AG04450 (cell line): Measurements from ENCODE around the gene GPR107. TPM values are rescaled to one million over a fixed set of nuclear protein-coding genes. Genes with fewer than 3 reads are reported as not detected.

Experiments
- CTCF ChIA-PET: fragments of 300-600, 350-600 bp; formaldehyde crosslinking; extraction: SDS; loops from one replicate; lab custom pipeline; 2022; ENCODE audit warnings: antibody characterized with exemption, inconsistent platforms; lab: Charles Lee
- POLR2A ChIA-PET: fragments of 350-600 bp; formaldehyde crosslinking; extraction: SDS; loops from one replicate; lab custom pipeline; 2021; ENCODE audit warnings: antibody characterized with exemption, inconsistent platforms; lab: Yijun Ruan, JAX
- DNase-seq: peaks from one replicate; pipeline ENCODE4 v3.0.0-alpha.2; 2011; ENCODE audit warnings: low read depth, low spot score
- H3K27ac ChIP-seq: one replicate; pipeline ENCODE4 v1.5.1; 2012; ENCODE audit warnings: low read depth, low read length, control low read depth
- H3K27me3 ChIP-seq: one replicate; pipeline ENCODE4 v1.6.0; 2012; ENCODE audit warnings: low read length; ENCODE audit not compliant: control insufficient read depth, insufficient read depth
- H3K4me3 ChIP-seq: 2 replicates; pipeline ENCODE4 v1.5.1; 2011; ENCODE audit warnings: mild to moderate bottlenecking, low read depth, low read length, control low read depth
- H3K9me3 ChIP-seq: 2 replicates; pipeline ENCODE4 v1.5.1; 2012; ENCODE audit warnings: low read length; ENCODE audit not compliant: control insufficient read depth, insufficient read depth
- polyA plus RNA-seq: library from polyadenylated mRNA; depleted of rRNA; stranded (reverse); fragments of >200 nt; gene quantifications from 2 replicates; pipeline ENCODE4 v1.2.3, GENCODE V29; 2011
- TF ChIP-seq, protein P1 (sequence below): IDR thresholded peaks from 2 replicates; pipeline ENCODE4 v1.5.1; 2011; ENCODE audit warnings: low read depth, low read length, control low read depth, inconsistent platforms

Gene GPR107
- polyA plus RNA-seq, 1 experiment = 45.1 TPM

DNA sequence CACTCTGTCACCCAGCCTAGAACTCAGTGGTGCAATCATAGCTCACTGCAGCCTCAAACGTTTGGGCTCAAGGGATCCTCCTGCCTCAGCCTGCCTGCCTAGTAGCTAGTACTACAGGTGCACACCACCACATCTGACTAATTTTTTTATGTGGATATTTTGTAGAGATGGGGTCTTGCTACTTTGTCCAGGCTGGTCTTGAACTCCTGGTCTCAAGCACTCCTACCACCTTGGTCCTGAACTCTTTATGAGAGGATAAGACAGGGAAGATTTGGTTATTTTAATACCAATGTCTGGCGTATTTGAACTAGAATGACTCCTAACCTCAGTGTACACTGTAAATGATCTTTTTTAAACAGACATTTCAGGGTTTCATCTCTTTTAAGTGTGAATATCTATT, 9.0 kb downstream of the GPR107 start:
- TF ChIP-seq, protein P1, sequence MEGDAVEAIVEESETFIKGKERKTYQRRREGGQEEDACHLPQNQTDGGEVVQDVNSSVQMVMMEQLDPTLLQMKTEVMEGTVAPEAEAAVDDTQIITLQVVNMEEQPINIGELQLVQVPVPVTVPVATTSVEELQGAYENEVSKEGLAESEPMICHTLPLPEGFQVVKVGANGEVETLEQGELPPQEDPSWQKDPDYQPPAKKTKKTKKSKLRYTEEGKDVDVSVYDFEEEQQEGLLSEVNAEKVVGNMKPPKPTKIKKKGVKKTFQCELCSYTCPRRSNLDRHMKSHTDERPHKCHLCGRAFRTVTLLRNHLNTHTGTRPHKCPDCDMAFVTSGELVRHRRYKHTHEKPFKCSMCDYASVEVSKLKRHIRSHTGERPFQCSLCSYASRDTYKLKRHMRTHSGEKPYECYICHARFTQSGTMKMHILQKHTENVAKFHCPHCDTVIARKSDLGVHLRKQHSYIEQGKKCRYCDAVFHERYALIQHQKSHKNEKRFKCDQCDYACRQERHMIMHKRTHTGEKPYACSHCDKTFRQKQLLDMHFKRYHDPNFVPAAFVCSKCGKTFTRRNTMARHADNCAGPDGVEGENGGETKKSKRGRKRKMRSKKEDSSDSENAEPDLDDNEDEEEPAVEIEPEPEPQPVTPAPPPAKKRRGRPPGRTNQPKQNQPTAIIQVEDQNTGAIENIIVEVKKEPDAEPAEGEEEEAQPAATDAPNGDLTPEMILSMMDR = no peak
- POLR2A ChIA-PET = interaction anchor here (0.7 kb wide), 1 partner anchor 127 kb away, joined by 3 read pairs; no protein-coding TSS in a partner anchor
- no peak for DNase-seq
- CTCF ChIA-PET = no interaction called here
- Histone ChIP-seq H3K9me3 (no peaks in the 10 kb centered on the region), H3K4me3 (no peak overlapping the region), H3K27me3 (no peaks in the 10 kb centered on the region), H3K27ac (no peak overlapping the region)

GRCh38 chr9:130064621-130065020, 10.9 kb downstream of the GPR107 start:
- ChIA-PET POLR2A (no interaction called here), CTCF (no interaction called here)
- Histone ChIP-seq H3K9me3 (no peaks in the 10 kb centered on the region), H3K27ac (no peak overlapping the region), H3K4me3 (no peak overlapping the region), H3K27me3 (no peaks in the 10 kb centered on the region)
- TF ChIP-seq, protein P1 = no peak
- no peak for DNase-seq

DNA sequence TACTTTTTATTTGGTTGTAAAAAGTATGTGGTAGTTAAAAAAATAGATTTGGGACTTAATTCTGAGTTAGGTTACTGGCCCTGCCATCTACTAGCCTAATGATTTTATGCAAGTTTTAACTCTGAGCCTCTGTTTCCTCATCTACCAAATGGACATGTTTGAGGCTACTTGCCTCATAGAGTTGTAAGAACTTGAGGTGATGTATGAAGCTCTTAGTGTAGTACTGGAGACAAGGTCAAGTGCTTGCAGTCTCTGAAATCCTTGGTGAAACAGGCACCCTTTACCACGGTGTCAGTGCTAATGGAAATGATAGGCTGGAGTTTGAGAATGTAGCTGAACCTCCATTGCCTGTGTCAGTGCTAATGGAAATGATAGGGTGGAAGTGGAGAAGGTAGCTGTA, 15.3 kb downstream of the GPR107 start:
- no peaks in the 10 kb centered on the region for H3K27me3 ChIP-seq
- CTCF ChIA-PET = interaction anchor here (0.7 kb wide), 1 partner anchor 30 kb away, joined by 3 read pairs; no protein-coding TSS in a partner anchor

GRCh38 chr9:130072515-130073235, 19.0 kb downstream of the GPR107 start:
- Histone ChIP-seq H3K27me3 (no peaks in the 10 kb centered on the region), H3K27ac (no peak overlapping the region), H3K4me3 (no peak overlapping the region), H3K9me3 (no peaks in the 10 kb centered on the region)
- ChIA-PET POLR2A (interaction anchor here (1.6 kb wide), 1 partner anchor 238 kb away, joined by 3 read pairs; no protein-coding TSS in a partner anchor), CTCF (no interaction called here)
- DNase-seq = no peak
- TF ChIP-seq, protein P1 = no peak

More for the DNA sequence above, 15.3 kb downstream of the GPR107 start:
- no peak overlapping the region for H3K27ac ChIP-seq
- H3K4me3 ChIP-seq = no peak overlapping the region
- POLR2A ChIA-PET = no interaction called here
- no peak for DNase-seq
- TF ChIP-seq, protein P1 = no peak
- H3K9me3 ChIP-seq = no peaks in the 10 kb centered on the region

- DNase-seq = no peak
- POLR2A ChIA-PET = interaction anchor here (1.6 kb wide), 1 partner anchor 239 kb away, joined by 3 read pairs; no protein-coding TSS in a partner anchor
- CTCF ChIA-PET = no interaction called here
- Histone ChIP-seq H3K9me3 (no peaks in the 10 kb centered on the region), H3K27me3 (no peaks in the 10 kb centered on the region), H3K4me3 (no peak overlapping the region), H3K27ac (no peak overlapping the region)
- TF ChIP-seq, protein P1 = no peak
Measured at GRCh38 chr9:130073373-130073772, 19.7 kb downstream of the GPR107 start.
